Caki2 (cell line): Measurements from ENCODE around the gene ARHGAP1. TPM values are rescaled to one million over a fixed set of nuclear protein-coding genes. Genes with fewer than 3 reads are reported as not detected.
"Not testable (repeated sequence)": the region's sequence is repeated elsewhere in the genome, so short reads cannot be mapped to it uniquely, and the experiment has no call there.

Experiments
- DNase-seq: peaks from one replicate; pipeline ENCODE4 v3.0.0-alpha.2; 2015; ENCODE audit warnings: low read depth
- in situ Hi-C: cut with HindIII; loops from 2 replicates; pipeline ENCODE4 v1.10.0; 2016; ENCODE audit warnings: low sequenced_read_pairs, low pct_unique_long_range_greater_than_20kb, mixed read lengths
- total RNA-seq: library from RNA; depleted of rRNA; stranded (reverse); fragments of >200 nt; shearing (Covaris generic); gene quantifications from 2 replicates; pipeline ENCODE4 v1.2.3, GENCODE V29; 2014; ENCODE audit warnings: low replicate concordance

Gene ARHGAP1
- total RNA-seq, 1 experiment from 2014 or later: 9.4 TPM

- in situ Hi-C loops: no loop called here
- no peak for DNase-seq
These were observed 25.2 kb upstream of the ARHGAP1 start for GRCh38 chr11:46725338-46726205.

- no peak for DNase-seq
- in situ Hi-C loops: no loop called here
These were observed 23.7 kb upstream of the ARHGAP1 start for GRCh38 chr11:46724088-46724487.

DNA sequence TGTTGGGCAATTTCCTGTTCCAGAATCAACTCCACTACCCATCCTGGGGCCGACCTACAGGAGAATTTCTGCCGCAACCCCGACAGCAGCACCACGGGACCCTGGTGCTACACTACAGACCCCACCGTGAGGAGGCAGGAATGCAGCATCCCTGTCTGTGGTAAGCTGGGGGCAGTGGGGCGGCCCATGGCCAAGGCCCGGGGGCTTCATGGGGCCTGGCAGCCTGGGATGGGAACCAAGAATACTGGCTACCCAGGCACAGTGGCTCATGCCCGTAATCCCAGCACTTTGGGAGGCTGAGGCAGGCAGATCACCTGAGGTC, 22.9 kb upstream of the ARHGAP1 start:
- in situ Hi-C loops: no loop called here
- no peak for DNase-seq

GRCh38 chr11:46722566-46723358, 22.3 kb upstream of the ARHGAP1 start:
- DNase-seq: no peak
- in situ Hi-C loops: no loop called here

DNA sequence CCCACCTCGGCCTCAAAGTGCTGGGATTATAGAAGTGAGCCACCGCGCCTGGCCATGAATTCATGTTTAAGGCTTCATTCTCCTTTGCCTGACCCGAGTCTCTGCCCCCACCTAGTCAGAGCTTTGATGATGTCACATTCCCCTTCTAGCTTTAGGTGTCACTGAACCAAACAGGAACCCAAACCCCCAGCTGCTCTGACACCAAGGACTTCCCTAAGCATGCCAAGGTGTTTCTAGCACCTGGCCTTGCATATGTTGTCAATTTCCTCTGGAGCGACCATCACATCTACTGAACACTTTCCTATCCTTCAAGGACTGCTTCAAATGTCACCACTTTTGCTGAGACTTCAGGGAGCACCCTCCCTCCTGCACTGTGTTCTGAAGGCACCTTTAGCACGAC, 20.9 kb upstream of the ARHGAP1 start:
- DNase-seq: no peak
- in situ Hi-C loops: no loop called here

DNA sequence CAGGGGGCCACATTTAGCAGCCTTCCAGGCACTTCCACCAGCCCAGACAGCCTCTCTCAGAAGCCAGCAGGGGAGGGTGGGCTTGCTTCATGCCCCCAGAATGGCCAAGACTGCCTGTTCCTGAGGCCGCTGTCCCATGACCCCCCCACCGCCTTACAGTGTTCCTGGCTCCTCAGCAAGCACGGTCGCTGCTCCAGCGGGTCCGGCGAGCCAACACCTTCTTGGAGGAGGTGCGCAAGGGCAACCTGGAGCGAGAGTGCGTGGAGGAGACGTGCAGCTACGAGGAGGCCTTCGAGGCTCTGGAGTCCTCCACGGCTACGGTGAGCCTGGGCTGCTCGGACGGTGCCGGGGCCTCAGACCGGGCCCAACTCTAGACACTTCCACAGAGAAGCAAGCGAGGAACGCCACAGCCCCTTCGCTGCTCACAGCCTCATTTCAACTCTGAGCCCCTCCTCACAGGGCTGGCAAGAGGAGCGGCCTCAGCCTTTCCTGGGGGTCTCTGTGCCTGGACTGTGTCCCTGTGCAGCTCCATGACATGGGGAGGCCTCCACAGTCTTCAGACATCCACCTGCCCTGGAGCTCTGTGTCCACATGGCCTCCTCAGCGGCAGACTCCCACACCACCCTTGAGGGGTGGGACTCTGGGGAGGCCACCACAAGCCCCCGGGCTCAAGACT, 19.3 kb upstream of the ARHGAP1 start:
- no peak for DNase-seq
- in situ Hi-C loops: no loop called here

DNA sequence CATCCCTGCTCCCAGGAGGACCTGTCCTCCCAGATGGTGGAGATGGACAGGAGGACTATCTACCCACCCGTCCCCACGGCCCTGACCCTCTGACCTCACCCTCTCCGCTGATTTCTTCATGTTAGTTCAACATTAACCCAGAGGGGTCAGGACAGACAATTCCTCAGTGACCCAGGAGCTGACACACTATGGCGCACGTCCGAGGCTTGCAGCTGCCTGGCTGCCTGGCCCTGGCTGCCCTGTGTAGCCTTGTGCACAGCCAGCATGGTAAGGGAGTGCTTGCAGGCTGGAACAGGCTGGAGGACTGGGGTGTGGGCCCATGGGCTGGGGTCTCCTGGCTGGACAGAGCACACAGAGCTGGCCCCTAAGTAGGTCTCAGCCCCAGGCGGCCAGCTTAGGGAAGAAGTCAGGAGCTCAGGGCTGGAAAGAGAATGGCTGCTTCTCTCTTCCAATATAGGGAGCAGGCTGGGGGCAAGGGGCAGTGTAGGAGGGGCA, 18.7 kb upstream of the ARHGAP1 start, which contains the start of gene F2:
Gene F2 (plus strand): TSS at position 166 of the 495 bp plus-strand sequence. CDS start 23 bp downstream, at position 189.
- in situ Hi-C loops: no loop called here
- no peak for DNase-seq

GRCh38 chr11:46718155-46719019, 18.0 kb upstream of the ARHGAP1 start:
- in situ Hi-C loops: no loop called here
- no peak for DNase-seq

DNA sequence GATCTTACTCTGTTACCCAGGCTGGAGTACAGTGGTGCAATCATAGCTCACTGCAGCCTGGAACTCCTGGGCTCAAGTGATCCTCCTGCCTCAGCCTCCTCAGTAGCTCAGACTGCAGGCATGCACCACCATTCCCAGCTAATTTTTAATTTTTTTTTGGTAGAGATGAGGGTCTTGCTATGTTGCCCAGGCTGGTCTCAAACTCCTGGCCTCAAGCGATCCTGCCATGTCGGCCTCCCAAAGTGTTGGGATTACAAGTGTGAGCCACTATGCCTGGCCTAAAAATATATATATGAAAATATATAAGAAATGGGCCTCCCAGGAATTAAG, 17.4 kb upstream of the ARHGAP1 start:
- DNase-seq, in situ Hi-C loops: not testable (repeated sequence)

GRCh38 chr11:46712874-46713576, 12.6 kb upstream of the ARHGAP1 start:
- in situ Hi-C loops: no loop called here

DNA sequence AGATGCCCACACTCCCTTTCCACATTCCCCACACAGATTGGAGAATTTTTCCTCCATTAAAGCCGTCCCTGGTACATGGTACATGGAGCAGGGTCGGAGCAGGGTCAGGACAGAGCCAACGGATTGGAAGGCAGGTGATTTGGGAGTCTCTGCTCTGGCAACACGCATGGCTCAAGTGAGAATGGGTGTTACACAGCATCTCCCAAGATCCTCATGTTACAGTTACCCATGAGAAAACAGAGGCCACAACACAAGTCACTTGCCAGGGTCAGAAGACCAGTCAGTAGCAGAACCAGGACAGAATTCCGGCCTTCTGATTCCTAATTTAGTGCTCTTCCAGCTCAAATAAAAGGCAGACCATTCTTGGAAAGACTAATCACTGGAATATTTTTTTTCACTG, 10.9 kb upstream of the ARHGAP1 start:
- in situ Hi-C loops: no loop called here
- DNase-seq: no peak

More at GRCh38 chr11:46712874-46713576, 12.6 kb upstream of the ARHGAP1 start:
- no peak for DNase-seq

- in situ Hi-C loops: no loop called here
These were observed 10.4 kb upstream of the ARHGAP1 start for GRCh38 chr11:46710821-46711269.

DNA sequence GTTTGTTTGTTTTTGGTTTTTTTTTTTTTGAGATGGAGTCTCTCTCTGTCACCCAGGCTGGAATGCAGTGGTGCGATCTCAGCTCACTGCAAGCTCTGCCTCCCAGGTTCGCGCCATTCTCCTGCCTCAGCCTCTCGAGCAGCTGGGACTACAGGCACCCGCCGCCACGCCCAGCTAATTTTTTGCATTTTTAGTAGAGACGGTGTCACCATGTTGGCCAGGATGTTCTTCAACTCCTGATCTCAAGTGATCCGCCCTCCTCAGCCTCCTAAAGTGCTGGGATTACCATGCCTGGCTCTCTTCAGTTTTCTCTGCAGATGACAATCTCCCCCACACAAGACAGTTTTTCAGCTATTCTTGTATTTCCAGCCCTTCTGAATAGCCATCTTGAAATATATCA, 8.9 kb upstream of the ARHGAP1 start:
- in situ Hi-C loops: not testable (repeated sequence)
- peak; percentile 14 for DNase-seq

More at GRCh38 chr11:46710821-46711269, 10.4 kb upstream of the ARHGAP1 start:
- DNase-seq: peak; percentile 59

- DNase-seq: no peak
- in situ Hi-C loops: no loop called here
These were observed 6.5 kb upstream of the ARHGAP1 start for GRCh38 chr11:46706886-46707285.

DNA sequence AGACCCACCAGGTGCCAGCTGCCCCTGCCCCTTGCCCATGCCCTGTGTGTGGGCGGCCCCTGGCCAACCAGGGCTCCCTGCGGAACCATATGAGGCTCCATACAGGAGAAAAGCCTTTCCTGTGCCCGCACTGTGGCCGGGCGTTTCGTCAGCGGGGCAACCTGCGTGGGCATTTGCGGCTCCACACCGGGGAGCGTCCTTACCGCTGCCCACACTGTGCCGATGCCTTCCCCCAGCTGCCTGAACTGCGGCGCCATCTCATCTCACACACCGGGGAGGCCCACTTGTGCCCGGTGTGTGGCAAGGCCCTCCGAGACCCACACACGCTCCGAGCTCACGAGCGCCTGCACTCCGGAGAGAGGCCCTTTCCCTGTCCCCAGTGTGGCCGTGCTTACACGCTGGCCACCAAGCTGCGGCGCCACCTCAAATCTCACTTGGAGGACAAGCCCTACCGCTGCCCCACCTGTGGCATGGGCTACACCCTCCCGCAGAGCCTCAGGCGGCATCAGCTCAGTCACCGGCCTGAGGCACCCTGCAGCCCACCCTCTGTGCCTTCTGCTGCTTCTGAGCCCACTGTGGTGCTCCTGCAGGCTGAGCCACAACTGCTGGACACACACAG, 4.8 kb upstream of the ARHGAP1 start:
- in situ Hi-C loops: no loop called here
- no peak for DNase-seq

DNA sequence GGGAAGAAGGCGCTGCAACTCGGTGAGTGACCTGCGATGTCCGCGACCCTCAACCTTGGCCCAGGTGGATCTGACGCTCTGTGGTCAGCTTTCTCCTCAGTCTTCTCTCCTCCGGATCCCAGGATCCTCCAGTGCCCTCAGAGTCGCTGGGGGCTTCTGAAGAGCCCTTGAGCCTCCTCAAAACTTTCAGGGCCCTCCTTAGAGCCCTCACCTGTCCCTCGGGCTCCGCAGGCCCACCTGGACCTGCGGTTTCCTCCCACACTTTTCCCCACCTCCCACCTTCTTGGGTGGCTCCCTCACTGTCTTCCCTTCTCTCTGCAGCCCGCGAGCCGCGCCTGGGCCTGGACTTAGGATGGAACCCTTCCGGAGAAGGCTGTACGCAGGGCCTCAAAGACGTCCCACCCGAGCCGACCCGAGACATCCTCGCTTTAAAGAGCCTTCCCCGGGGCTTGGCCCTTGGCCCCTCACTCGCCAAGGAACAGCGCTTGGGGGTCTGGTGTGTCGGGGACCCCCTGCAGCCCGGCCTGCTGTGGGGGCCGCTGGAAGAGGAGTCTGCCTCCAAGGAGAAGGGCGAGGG, 747 bp upstream of the ARHGAP1 start:
- in situ Hi-C loops: no loop called here
- DNase-seq: no peak

DNA sequence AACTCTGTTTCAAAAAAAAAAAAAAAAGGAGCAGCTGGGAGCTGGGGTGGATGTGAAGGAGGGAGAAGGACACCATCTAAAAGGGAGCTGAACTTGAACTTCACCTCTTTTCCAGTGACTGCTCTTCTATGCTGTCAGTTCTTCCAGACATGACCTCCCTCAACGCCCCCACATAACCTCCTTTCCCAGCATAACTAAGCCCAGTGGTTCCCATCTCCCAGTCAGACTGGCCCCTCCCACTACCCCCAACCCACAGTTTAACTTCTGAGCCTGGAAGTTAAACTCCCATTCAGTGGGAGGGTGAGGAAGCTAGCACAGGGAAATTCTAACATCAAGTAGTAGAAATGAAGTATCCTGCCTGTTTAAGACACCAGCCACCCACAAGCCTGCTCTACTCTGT, 1.8 kb downstream of the ARHGAP1 start:
- in situ Hi-C loops: no loop called here
- no peak for DNase-seq
